HG03575 (cell line): Measurements from ENCODE around the gene LRP8.

Source experiments
- ATAC-seq: cut with Tn5 transposase; IDR thresholded peaks from one replicate; pipeline ENCODE4 v1.9.1; 2021; ENCODE audit not compliant: unreplicated experiment, insufficient number of reproducible peaks, low FRiP score; ENCODE audit errors: extremely low read depth

Gene LRP8

GRCh38 chr1:53342735-53343470 is 15.0 kb upstream of the LRP8 start:
- ATAC-seq: no peak

DNA sequence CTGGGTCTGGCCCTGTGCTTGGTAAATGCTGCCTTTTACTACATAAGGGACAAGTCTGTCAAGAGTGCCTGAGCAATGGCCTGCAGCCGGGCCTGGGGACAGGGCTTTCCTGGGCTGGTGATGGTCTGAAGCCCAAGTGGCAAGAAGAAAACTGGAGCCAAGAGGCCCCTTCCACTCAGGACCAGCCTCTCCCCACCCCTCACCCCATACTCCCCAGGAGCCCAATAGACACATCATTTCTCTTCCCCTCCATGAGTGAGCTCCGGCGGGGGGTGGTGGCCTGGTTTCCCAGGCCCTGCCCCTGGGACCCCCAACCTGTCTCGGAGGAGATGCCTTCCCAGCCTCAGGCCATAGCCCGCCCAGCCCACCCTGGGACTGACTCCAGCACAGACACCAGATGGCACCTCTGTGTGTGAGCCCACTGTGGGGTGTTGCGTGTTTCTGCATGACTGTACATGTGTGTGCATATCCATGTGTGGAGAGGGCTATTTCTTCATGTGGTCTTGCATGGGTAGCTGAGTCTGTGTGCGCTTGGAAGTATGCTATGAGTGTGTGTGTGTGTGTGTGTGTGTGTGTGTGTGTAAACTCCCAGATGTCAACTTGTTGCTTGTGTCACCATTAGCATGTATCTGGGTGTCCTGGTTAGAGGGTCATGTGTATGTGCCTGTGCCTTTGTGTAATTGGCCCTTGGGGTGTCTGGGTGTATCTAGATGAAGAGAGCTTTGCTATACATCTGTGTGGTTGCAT is 14.3 kb upstream of the LRP8 start:
- no peak for ATAC-seq

DNA sequence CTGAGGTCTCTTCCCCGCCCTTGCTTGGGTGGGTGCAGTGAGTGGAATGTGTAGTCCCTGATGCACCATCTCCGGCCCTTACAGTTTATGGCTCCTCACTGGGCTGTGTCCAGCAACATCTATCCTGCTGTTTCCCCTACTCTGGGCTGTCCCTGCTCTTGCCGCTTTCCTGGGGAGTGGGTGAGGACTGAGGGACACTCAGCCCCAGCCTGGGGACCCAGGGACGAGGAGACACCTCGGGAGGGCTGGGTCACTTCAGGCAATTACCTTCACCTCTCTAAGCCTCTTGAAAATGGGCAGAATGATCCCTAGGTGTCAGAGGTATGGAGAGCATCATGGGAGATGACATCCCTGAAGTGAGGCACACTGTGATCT is 13.6 kb upstream of the LRP8 start:
- ATAC-seq: no peak

- ATAC-seq: no peak
Measured at GRCh38 chr1:53340660-53341520, 13.0 kb upstream of the LRP8 start.

DNA sequence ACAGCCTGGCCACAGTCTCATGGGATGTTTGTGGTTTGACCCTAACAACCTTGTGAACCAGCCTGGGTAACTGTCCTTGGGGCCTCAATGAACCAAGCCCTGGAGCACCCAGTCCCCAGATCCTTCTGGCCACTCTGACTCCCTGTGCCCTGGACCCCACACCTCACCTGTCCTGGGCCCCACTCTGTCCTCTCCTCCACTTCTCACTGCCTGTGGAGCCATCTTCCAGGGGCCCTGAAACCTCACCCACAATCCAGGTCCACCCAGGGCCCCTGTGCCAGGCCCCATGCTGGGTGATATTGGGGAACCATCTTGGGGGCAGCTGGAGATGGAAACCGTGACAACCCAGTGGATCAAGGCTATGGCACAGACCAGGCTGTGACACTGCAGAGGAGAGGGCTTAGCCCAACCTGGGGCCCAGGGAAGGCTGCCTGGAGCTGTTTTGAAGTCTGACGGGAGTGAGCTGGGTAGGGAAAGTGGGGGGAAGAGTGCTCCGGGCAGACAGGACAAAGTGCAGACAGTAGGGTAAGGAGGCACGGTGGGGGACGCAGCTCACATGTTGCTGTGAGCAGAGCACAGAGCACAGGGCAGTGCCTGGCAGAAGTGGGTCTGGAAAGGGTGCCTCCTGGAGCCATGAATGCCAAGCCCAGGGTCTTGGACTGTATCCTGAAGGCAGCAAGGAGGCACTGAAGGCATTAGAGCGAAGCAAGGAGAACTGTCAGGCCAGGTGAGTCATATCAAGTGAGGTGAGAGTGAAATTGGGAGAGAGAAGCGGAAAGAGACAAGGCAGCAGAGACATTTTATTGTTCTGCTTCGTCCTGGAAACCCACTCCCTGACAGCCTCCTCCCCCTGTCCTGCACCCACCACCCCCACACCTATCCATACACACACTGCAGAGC is 12.1 kb upstream of the LRP8 start:
- ATAC-seq: no peak

- ATAC-seq: no peak
Measured at GRCh38 chr1:53338423-53338822, 10.6 kb upstream of the LRP8 start.

GRCh38 chr1:53337499-53337898 is 9.6 kb upstream of the LRP8 start:
- no peak for ATAC-seq

GRCh38 chr1:53336146-53336545 is 8.3 kb upstream of the LRP8 start:
- no peak for ATAC-seq

DNA sequence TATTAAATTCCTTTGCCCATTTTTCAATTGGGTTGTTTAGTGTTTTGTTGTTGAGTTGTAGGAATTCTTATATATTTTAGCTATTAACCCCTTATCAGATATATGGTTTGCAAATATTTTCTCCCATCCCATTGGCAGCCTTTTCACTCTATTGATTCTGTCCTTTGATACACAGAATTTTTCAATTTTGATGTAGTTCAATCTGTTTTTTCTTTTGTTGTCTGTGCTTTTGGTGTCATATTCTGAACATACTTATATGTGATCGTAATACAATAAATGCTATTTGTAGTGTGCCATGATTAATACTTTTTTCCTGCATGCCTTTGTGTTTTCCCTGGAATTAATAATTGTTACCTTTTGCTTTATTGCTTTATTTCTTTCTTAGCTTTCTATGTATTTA is 7.8 kb upstream of the LRP8 start:
- ATAC-seq: no peak

DNA sequence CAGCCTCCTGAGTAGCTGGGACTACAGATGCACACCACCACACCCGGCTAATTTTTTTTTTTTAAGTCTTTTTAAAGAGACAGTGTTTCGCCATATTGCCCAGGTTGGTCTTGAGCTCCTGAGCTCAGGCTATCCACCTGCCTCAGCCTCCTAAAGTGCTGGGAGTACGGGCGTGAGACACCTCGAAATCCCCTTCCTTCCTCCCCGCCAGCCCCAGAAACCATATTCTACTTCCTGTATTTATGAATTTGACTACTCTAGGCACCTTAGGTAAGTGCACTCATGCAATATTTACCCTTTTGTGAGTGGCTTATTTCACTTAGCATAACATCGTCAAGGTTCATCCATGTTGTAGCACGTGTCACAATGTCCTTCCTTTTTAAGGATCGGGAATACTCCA is 6.9 kb upstream of the LRP8 start:
- no peak for ATAC-seq

GRCh38 chr1:53334312-53334711 is 6.4 kb upstream of the LRP8 start:
- no peak for ATAC-seq

DNA sequence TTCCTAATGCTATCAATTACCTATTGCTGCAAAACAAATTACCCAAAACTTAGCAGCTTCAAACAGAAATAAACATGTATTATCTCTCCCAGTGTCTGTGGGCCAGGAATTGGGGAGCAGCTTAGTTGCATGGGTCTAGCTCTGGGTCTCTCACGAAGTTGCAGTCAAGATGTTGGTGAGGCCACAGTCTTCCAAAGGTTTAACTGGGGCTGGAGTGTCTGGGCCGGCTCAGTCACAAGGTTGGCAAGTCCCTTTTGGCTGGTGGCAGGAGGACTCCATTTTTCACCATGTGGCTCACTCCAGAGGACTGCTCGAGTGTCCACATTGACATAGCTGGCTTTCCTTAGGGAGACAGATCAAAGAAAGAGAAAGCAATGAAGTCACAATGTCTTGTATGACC is 5.0 kb upstream of the LRP8 start:
- no peak for ATAC-seq

DNA sequence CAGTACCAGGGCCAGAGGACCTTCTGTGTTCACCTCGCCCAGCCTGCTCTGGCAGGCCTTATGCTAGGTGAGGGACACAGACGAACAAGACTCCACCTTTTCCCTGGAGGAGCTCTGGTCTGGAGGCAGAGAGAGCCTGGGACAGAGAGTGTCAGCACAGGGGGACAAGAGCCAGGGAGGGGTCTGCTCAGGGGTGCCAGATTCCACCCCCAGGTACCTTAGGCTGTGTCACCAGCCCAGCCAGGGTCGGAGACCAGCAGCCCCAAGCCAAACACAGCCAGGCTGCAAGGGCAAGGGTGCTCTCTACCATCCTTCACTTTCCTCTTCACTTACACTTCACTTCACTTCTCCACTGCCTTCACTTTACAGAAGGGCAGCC is 4.3 kb upstream of the LRP8 start:
- no peak for ATAC-seq

DNA sequence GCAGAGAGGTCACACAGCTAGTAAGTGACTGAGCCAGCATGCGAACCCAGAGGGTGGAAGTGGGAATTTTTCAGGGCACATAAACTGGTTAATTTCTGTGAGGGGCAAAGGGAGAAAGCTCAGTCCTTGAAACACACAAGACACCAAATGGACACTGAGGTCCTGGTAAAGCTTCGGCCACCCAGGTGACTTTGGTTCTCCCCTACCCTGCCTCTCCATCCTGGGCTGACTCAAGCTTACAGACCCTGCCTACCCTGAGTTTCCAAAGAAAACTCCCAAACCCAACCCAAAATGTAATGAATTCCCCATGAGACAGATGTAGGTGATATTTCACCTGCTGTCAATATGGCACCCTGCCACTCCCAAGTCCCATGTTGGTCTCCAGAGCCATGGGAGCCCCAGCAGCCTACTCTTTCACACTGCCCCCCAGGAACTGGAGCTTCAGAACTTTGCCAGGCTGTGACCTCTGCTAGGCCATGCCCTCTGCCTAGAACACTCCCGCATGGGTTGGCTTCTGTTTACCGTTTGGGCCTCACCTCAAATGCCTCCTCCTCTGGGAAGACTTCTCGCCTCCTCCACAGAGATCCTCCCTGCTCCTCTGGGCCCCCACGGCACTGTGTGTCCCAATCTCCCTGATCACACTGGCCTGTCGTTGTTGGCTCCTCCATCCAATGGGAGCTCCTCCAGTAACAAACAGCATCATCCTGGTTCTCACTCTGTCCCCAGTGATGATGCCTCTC is 3.7 kb upstream of the LRP8 start:
- no peak for ATAC-seq

DNA sequence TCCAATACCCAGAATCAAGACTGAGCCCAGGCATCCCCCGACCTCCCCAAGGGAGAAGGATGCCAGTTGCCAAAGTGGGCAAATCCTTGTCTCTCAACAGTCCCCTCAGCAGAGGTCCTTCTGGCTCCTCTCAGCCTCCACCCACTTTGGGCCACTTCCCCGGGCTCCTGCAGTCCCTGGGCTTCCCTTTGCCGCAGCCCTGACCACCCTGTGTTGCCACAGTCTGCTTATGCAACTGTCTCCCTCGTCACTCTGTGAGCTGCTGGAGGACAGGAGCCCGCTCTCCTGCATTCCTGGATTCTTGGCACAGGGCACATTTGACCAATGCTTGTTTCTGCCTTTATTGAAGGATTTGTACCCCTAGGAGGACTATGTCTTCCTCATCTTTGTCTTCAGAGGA is 2.9 kb upstream of the LRP8 start:
- no peak for ATAC-seq

- no peak for ATAC-seq
Measured at GRCh38 chr1:53328541-53329499, 950 bp upstream of the LRP8 start.

DNA sequence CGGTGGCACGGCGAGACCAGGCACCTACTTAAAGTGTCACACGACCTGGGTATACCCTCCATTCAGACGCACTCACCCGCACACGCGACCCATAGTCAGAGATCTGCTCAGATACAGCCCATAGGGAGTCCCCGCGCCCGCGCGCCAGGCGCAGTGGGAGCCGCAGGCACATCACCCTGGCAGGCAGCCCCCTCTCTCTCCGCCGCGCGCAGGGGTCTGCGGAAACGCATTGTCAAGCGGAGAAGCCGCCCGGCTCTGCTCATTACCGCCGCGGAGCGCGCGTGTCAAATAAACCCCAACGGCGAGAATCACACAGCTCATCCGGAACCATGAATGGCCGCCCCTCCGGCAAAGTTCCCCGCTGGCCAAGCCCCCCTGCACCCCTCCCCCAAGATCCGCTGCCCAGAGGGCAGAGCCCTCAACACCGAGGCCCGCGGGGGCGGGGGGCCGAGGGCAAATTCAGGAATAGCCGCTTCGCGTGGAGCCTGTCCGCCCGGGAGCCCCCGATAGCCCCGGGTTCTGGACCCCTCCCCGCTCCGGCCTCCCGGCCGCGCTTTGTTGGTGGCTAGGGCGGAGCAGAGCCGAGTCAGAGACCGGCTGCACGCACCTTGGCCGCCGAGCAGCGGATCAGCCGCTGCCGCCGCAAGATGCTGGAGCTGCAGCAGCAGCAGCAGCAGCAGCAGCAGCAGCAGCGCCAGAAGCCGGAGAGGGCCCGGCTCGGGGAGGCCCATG is 522 bp downstream of the LRP8 start:
- no peak for ATAC-seq
